ENCODE results near the gene OR2T11.
"Not testable (repeated sequence)": the region's sequence is repeated elsewhere in the genome, so short reads cannot be mapped to it uniquely, and the experiment has no call there.

The OR2T11 gene

GRCh38 chr1:248656797-248657196, 21.9 kb upstream of the OR2T11 start:
- H2BK12ac ChIP-seq (ENCODE audit: low read length in 2 of 2); H3K4me3 ChIP-seq (ENCODE audit: insufficient read depth in 1 of 2, low read depth in 1 of 2, low read length in 2 of 2); H3K9ac ChIP-seq (ENCODE audit: low read length); H3K4ac ChIP-seq (ENCODE audit: low read depth in 1 of 2, low read length in 2 of 2); H2BK15ac ChIP-seq (ENCODE audit: low read depth, poor library complexity, severe bottlenecking); H2AFZ ChIP-seq (ENCODE audit: low read depth, low read length); H2AK5ac ChIP-seq (ENCODE audit: low read length, severe bottlenecking); H3K9me3 ChIP-seq (ENCODE audit: control insufficient read depth, low read length); H3K79me1 ChIP-seq (replicated peaks; ENCODE audit: low read length, poor library complexity, severe bottlenecking); H3K4me1 ChIP-seq (ENCODE audit: control insufficient read depth, insufficient read depth, low read depth, low read length); H4K8ac ChIP-seq (ENCODE audit: low read length); H3K27me3 ChIP-seq (ENCODE audit: control insufficient read depth in 1 of 2, insufficient read depth in 1 of 2, low read length in 2 of 2); H3K4me2 ChIP-seq (ENCODE audit: low read length, poor library complexity, severe bottlenecking); H3K18ac ChIP-seq (ENCODE audit: low read depth in 1 of 2, low read length in 2 of 2); H2BK120ac ChIP-seq (ENCODE audit: low read depth, low read length); H4K91ac ChIP-seq (ENCODE audit: low read length); DNase-seq; H3K23ac ChIP-seq (ENCODE audit: low read length in 2 of 2); H3K14ac ChIP-seq (ENCODE audit: low read length in 2 of 2); H3K36me3 ChIP-seq (ENCODE audit: control insufficient read depth in 1 of 2, insufficient read depth in 2 of 2, low read depth in 1 of 2, low read length in 2 of 2); H3K27ac ChIP-seq (ENCODE audit: low read length, poor library complexity, severe bottlenecking); H2BK5ac ChIP-seq (ENCODE audit: low read depth, low read length, poor library complexity, severe bottlenecking): not testable (repeated sequence)
- no CpG with 5 or more reads among the region's 6 CpGs for WGBS

- not testable (repeated sequence) for H2BK5ac ChIP-seq (ENCODE audit: low read depth, low read length, poor library complexity, severe bottlenecking); H2BK15ac ChIP-seq (ENCODE audit: low read depth, poor library complexity, severe bottlenecking)
- WGBS, result no CpG with 5 or more reads among the region's 3 CpGs
Measured at GRCh38 chr1:248655354-248655753, 20.5 kb upstream of the OR2T11 start, which contains the start of gene OR2T27. Gene OR2T27, minus strand, starts transcription at chr1:248655528. Its CDS starts 4,644 bp downstream, at chr1:248650884.

GRCh38 chr1:248648770-248649536, 14.1 kb upstream of the OR2T11 start:
- H3K14ac ChIP-seq (ENCODE audit: low read length in 2 of 2); H2BK12ac ChIP-seq (ENCODE audit: low read length in 2 of 2); H3K9me3 ChIP-seq (ENCODE audit: control insufficient read depth, low read length); H2BK15ac ChIP-seq (ENCODE audit: low read depth, poor library complexity, severe bottlenecking); DNase-seq; H3K79me1 ChIP-seq (replicated peaks; ENCODE audit: low read length, poor library complexity, severe bottlenecking); H3K4me2 ChIP-seq (ENCODE audit: low read length, poor library complexity, severe bottlenecking); H3K23ac ChIP-seq (ENCODE audit: low read length in 2 of 2); H3K18ac ChIP-seq (ENCODE audit: low read depth in 1 of 2, low read length in 2 of 2); H3K9ac ChIP-seq (ENCODE audit: low read length); H4K91ac ChIP-seq (ENCODE audit: low read length); H2BK120ac ChIP-seq (ENCODE audit: low read depth, low read length); H2AK5ac ChIP-seq (ENCODE audit: low read length, severe bottlenecking); H3K4me1 ChIP-seq (ENCODE audit: control insufficient read depth, insufficient read depth, low read depth, low read length); H2AFZ ChIP-seq (ENCODE audit: low read depth, low read length); H3K27me3 ChIP-seq (ENCODE audit: control insufficient read depth in 1 of 2, insufficient read depth in 1 of 2, low read length in 2 of 2); H3K36me3 ChIP-seq (ENCODE audit: control insufficient read depth in 1 of 2, insufficient read depth in 2 of 2, low read depth in 1 of 2, low read length in 2 of 2); H2BK5ac ChIP-seq (ENCODE audit: low read depth, low read length, poor library complexity, severe bottlenecking); H4K8ac ChIP-seq (ENCODE audit: low read length); H3K27ac ChIP-seq (ENCODE audit: low read length, poor library complexity, severe bottlenecking); H3K4ac ChIP-seq (ENCODE audit: low read depth in 1 of 2, low read length in 2 of 2); H3K4me3 ChIP-seq (ENCODE audit: insufficient read depth in 1 of 2, low read depth in 1 of 2, low read length in 2 of 2): not testable (repeated sequence)
- WGBS, result no CpG with 5 or more reads among the region's 1 CpG

More at GRCh38 chr1:248655354-248655753, 20.5 kb upstream of the OR2T11 start, which contains the start of gene OR2T27:
- DNase-seq; H3K4ac ChIP-seq (ENCODE audit: low read depth in 1 of 2, low read length in 2 of 2); H3K9me3 ChIP-seq (ENCODE audit: control insufficient read depth, low read length); H2BK120ac ChIP-seq (ENCODE audit: low read depth, low read length); H3K9ac ChIP-seq (ENCODE audit: low read length); H3K27me3 ChIP-seq (ENCODE audit: control insufficient read depth in 1 of 2, insufficient read depth in 1 of 2, low read length in 2 of 2); H2AFZ ChIP-seq (ENCODE audit: low read depth, low read length); H3K18ac ChIP-seq (ENCODE audit: low read depth in 1 of 2, low read length in 2 of 2); H3K4me3 ChIP-seq (ENCODE audit: insufficient read depth in 1 of 2, low read depth in 1 of 2, low read length in 2 of 2); H3K23ac ChIP-seq (ENCODE audit: low read length in 2 of 2); H3K4me1 ChIP-seq (ENCODE audit: control insufficient read depth, insufficient read depth, low read depth, low read length); H2BK12ac ChIP-seq (ENCODE audit: low read length in 2 of 2); H2AK5ac ChIP-seq (ENCODE audit: low read length, severe bottlenecking); H3K14ac ChIP-seq (ENCODE audit: low read length in 2 of 2); H3K79me1 ChIP-seq (replicated peaks; ENCODE audit: low read length, poor library complexity, severe bottlenecking); H4K8ac ChIP-seq (ENCODE audit: low read length); H4K91ac ChIP-seq (ENCODE audit: low read length); H3K4me2 ChIP-seq (ENCODE audit: low read length, poor library complexity, severe bottlenecking); H3K27ac ChIP-seq (ENCODE audit: low read length, poor library complexity, severe bottlenecking); H3K36me3 ChIP-seq (ENCODE audit: control insufficient read depth in 1 of 2, insufficient read depth in 2 of 2, low read depth in 1 of 2, low read length in 2 of 2): not testable (repeated sequence)

GRCh38 chr1:248645178-248645577, 10.3 kb upstream of the OR2T11 start, which contains the start of gene OR2T35:
Gene OR2T35, minus strand, starts transcription at chr1:248645278. Its CDS starts 6,020 bp downstream, at chr1:248639258.
- not testable (repeated sequence) for H2BK12ac ChIP-seq (ENCODE audit: low read length in 2 of 2); H3K4me2 ChIP-seq (ENCODE audit: low read length, poor library complexity, severe bottlenecking); DNase-seq; H3K4ac ChIP-seq (ENCODE audit: low read depth in 1 of 2, low read length in 2 of 2); H3K18ac ChIP-seq (ENCODE audit: low read depth in 1 of 2, low read length in 2 of 2); H2BK120ac ChIP-seq (ENCODE audit: low read depth, low read length); H3K27ac ChIP-seq (ENCODE audit: low read length, poor library complexity, severe bottlenecking); H3K36me3 ChIP-seq (ENCODE audit: control insufficient read depth in 1 of 2, insufficient read depth in 2 of 2, low read depth in 1 of 2, low read length in 2 of 2); H3K23ac ChIP-seq (ENCODE audit: low read length in 2 of 2); H3K9ac ChIP-seq (ENCODE audit: low read length); H3K4me3 ChIP-seq (ENCODE audit: insufficient read depth in 1 of 2, low read depth in 1 of 2, low read length in 2 of 2); H3K4me1 ChIP-seq (ENCODE audit: control insufficient read depth, insufficient read depth, low read depth, low read length); H3K79me1 ChIP-seq (replicated peaks; ENCODE audit: low read length, poor library complexity, severe bottlenecking); H3K14ac ChIP-seq (ENCODE audit: low read length in 2 of 2); H2BK5ac ChIP-seq (ENCODE audit: low read depth, low read length, poor library complexity, severe bottlenecking); H4K91ac ChIP-seq (ENCODE audit: low read length); H2AFZ ChIP-seq (ENCODE audit: low read depth, low read length); H2AK5ac ChIP-seq (ENCODE audit: low read length, severe bottlenecking); H3K27me3 ChIP-seq (ENCODE audit: control insufficient read depth in 1 of 2, insufficient read depth in 1 of 2, low read length in 2 of 2); H2BK15ac ChIP-seq (ENCODE audit: low read depth, poor library complexity, severe bottlenecking); H4K8ac ChIP-seq (ENCODE audit: low read length); H3K9me3 ChIP-seq (ENCODE audit: control insufficient read depth, low read length)
- no CpG with 5 or more reads among the region's 3 CpGs for WGBS

All from mesenchymal stem cell (in vitro differentiated cells and primary cell).